ENCODE measurements around the gene TBC1D17.

DNA sequence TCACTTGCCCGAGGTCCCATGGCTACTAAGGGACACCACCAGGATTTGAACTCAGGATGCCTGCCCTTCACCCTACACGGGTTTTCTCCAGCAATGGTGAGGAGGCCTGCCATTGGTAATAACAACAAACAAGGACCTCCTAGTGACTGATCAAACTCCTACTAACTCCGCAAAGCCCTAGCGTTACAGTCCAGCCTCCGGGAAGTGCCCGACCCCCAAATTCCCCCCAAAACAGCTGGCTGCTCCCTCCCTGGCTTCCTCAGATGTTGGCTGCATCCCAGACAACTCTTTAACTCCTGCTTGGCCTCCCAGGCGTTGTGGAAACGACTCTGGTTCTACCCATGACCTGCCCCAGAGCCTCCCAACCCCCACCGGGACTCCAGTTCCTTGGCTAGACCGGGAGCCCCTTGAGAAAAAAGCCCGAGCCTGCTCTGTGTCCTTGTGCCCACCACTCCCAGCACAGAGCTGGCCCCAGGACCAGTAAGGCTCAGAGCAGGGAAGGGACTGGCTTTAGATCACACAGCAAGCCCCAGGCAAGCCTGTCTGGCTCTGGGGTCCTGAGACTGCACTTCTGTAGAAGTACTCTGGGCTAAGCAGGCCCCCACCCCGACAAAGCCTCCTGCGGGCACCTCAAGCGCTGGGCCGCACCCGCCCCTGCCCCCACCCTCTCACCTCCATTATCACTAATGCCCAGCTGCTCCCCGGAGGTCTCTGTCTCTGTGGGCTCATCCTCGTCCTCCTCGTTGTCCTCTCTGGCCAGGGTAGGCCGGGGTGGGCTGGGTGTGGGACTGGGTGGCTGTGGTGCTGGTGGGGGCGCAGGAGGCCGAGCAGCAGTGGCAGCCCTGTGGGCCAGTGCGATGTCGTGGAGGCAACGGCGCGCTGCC, 5.0 kb upstream of the TBC1D17 start:
- TF ChIP-seq, protein P1, sequence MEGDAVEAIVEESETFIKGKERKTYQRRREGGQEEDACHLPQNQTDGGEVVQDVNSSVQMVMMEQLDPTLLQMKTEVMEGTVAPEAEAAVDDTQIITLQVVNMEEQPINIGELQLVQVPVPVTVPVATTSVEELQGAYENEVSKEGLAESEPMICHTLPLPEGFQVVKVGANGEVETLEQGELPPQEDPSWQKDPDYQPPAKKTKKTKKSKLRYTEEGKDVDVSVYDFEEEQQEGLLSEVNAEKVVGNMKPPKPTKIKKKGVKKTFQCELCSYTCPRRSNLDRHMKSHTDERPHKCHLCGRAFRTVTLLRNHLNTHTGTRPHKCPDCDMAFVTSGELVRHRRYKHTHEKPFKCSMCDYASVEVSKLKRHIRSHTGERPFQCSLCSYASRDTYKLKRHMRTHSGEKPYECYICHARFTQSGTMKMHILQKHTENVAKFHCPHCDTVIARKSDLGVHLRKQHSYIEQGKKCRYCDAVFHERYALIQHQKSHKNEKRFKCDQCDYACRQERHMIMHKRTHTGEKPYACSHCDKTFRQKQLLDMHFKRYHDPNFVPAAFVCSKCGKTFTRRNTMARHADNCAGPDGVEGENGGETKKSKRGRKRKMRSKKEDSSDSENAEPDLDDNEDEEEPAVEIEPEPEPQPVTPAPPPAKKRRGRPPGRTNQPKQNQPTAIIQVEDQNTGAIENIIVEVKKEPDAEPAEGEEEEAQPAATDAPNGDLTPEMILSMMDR (conservative IDR thresholded peaks at IDR 0.05; ENCODE audit: low read depth, low read length) = no peak
- no peak for TF ChIP-seq EZH2 (IDR thresholded peaks at IDR 0.05; ENCODE audit: low read length, unreplicated experiment)
- TF ChIP-seq EZH2phosphoT487 (IDR thresholded peaks at IDR 0.05; ENCODE audit: borderline replicate concordance, low read length) = no peak

Data from PC-3 (cell line).